Gastrocnemius medialis (tissue), 4 donors: ENCODE data around the gene ECEL1. TPM values are rescaled to one million over a fixed set of nuclear protein-coding genes. Genes with fewer than 3 reads are reported as not detected.

ENCODE experiments used
- ATAC-seq, 2 donors: fragments of 150-250 bp; one replicate each; pipeline ENCODE4 v1.9.1; 2016
- DNase-seq, 2 donors: peaks; one replicate each; pipeline ENCODE4 v3.0.0-alpha.2; 2019
- H3K27ac ChIP-seq, 4 donors: fragments of 200-600 bp; sonication (generic); 1 replicate in 1 of 4; 2 replicates in 3 of 4; pipeline ENCODE4 v1.5.1; 2016 to 2018; ENCODE audit warnings: mild to moderate bottlenecking in 2 of 4, moderate library complexity in 1 of 4
- H3K27me3 ChIP-seq, 3 donors: fragments of 200-600 bp; sonication (generic) in 2 of 3; 1 replicate in 1 of 3; 2 replicates in 2 of 3; pipeline versions ENCODE4 v1.5.1 to v1.6.0; 2016 to 2019; ENCODE audit warnings: mild to moderate bottlenecking in 1 of 3, moderate library complexity in 1 of 3
- H3K36me3 ChIP-seq, 2 donors: fragments of 200-600 bp; sonication (generic) in 1 of 2; one replicate each; pipeline ENCODE4 v1.5.1; 2017 to 2018
- H3K4me1 ChIP-seq, 2 donors: fragments of 200-600 bp; sonication (generic) in 1 of 2; one replicate each; pipeline ENCODE4 v1.5.1; 2016 to 2017; ENCODE audit warnings: mild to moderate bottlenecking in 2 of 2
- H3K4me3 ChIP-seq, 4 donors: fragments of 200-600 bp; sonication (generic) in 3 of 4; 1 replicate in 1 of 4; 2 replicates in 3 of 4; pipeline ENCODE4 v1.5.1; 2016 to 2019; ENCODE audit warnings: mild to moderate bottlenecking in 2 of 4
- H3K9me3 ChIP-seq, 3 donors: fragments of 200-600 bp; sonication (generic) in 2 of 3; 1 replicate in 1 of 3; 2 replicates in 2 of 3; pipeline ENCODE4 v1.5.1; 2016 to 2019
- CTCF ChIP-seq, 5 experiments: fragments of 450-650 bp in 3 of 5; fragments of 200-600 bp in 2 of 5; sonication (generic) in 2 of 5; IDR thresholded peaks in 4 of 5; conservative IDR thresholded peaks in 1 of 5; 1 replicate in 4 of 5; 2 replicates in 1 of 5; pipeline ENCODE4 v1.5.1; 2016 to 2019; ENCODE audit warnings: antibody characterized with exemption in 5 of 5, mild to moderate bottlenecking in 3 of 5, moderate library complexity in 3 of 5
- POLR2A ChIP-seq, 2 donors: fragments of 450-650 bp; IDR thresholded peaks; one replicate each; pipeline ENCODE4 v1.6.1; 2017; ENCODE audit warnings: antibody characterized with exemption in 2 of 2, mild to moderate bottlenecking in 2 of 2, moderate library complexity in 2 of 2
- in situ Hi-C, 4 donors: fragments of 200-750 bp; cut with MboI; loops; one replicate each; pipeline versions ENCODE4 v1.15.0 to v1.8.0; 2017; ENCODE audit warnings: low sequenced_read_pairs in 4 of 4
- intact Hi-C: fragments of 100-400 bp; cut with DNase I; formaldehyde crosslinking; loops from one replicate; pipeline ENCODE4 v1.15.1; 2023; ENCODE audit warnings: low total_unique reads
- total RNA-seq, 4 donors: library from RNA; depleted of rRNA; stranded (reverse); fragments of >200 nt; gene quantifications; one replicate each; pipeline versions ENCODE4 v1.1.0 to v1.2.3, GENCODE V29; 2016

ECEL1 gene
- total RNA-seq, 4 donors from 2014 or later, result 0.51 to 1.5 (median 0.55) TPM; not detected in 1

GRCh38 chr2:232490221-232491138 lies 2.8 kb upstream of the ECEL1 start:
- Histone ChIP-seq H3K36me3 (no peaks in the 10 kb centered on the region), H3K27me3 (peaks cover 16 to 21% (median 20%) of the 10 kb centered on the region in 3 donors), H3K27ac (no peak overlapping the region), H3K9me3 (no peaks in the 10 kb centered on the region), H3K4me1 (no peaks in the 10 kb centered on the region), H3K4me3 (no peak overlapping the region)
- no peak for TF ChIP-seq CTCF (IDR thresholded peaks at IDR 0.05 in 4 of 5, conservative IDR thresholded peaks at IDR 0.05 in 1 of 5)
- no peak for TF ChIP-seq POLR2A (IDR thresholded peaks at IDR 0.05)
- intact Hi-C loops (no loop called here), in situ Hi-C loops (no loop called here)
- DNase-seq, result no peak
- no peak for ATAC-seq

- ATAC-seq (no peak), DNase-seq (no peak)
- Histone ChIP-seq H3K4me1 (no peaks in the 10 kb centered on the region), H3K27me3 (peaks cover 24 to 29% (median 28%) of the 10 kb centered on the region in 3 donors), H3K27ac (no peak overlapping the region), H3K4me3 (no peak overlapping the region), H3K36me3 (no peaks in the 10 kb centered on the region), H3K9me3 (no peaks in the 10 kb centered on the region)
- TF ChIP-seq POLR2A (IDR thresholded peaks at IDR 0.05) (no peak), CTCF (IDR thresholded peaks at IDR 0.05 in 4 of 5, conservative IDR thresholded peaks at IDR 0.05 in 1 of 5) (no peak)
- in situ Hi-C loops, result no loop called here
- intact Hi-C loops, result no loop called here
These were observed 2.0 kb upstream of the ECEL1 start for GRCh38 chr2:232489516-232490220.

GRCh38 chr2:232488721-232489300 lies 1.2 kb upstream of the ECEL1 start:
- H3K9me3 ChIP-seq, result no peaks in the 10 kb centered on the region
- no peaks in the 10 kb centered on the region for H3K4me1 ChIP-seq
- no peak overlapping the region for H3K4me3 ChIP-seq
- in situ Hi-C loops (no loop called here), intact Hi-C loops (no loop called here)
- H3K27ac ChIP-seq, result no peak overlapping the region
- ATAC-seq (no peak), DNase-seq (no peak)
- H3K36me3 ChIP-seq, result no peaks in the 10 kb centered on the region
- TF ChIP-seq CTCF (IDR thresholded peaks at IDR 0.05 in 4 of 5, conservative IDR thresholded peaks at IDR 0.05 in 1 of 5), result no peak
- no peak for TF ChIP-seq POLR2A (IDR thresholded peaks at IDR 0.05)
- peaks cover 31 to 38% (median 36%) of the 10 kb centered on the region in 3 donors for H3K27me3 ChIP-seq

- Histone ChIP-seq H3K36me3 (no peaks in the 10 kb centered on the region), H3K9me3 (no peaks in the 10 kb centered on the region), H3K27ac (no peak overlapping the region), H3K27me3 (peaks cover 31 to 41% (median 36%) of the 10 kb centered on the region in 3 donors), H3K4me3 (no peak overlapping the region), H3K4me1 (no peaks in the 10 kb centered on the region)
- intact Hi-C loops, result no loop called here
- TF ChIP-seq POLR2A (IDR thresholded peaks at IDR 0.05) (no peak), CTCF (IDR thresholded peaks at IDR 0.05 in 4 of 5, conservative IDR thresholded peaks at IDR 0.05 in 1 of 5) (no peak)
- no peak for DNase-seq
- no peak for ATAC-seq
- in situ Hi-C loops, result no loop called here
These were observed 570 bp upstream of the ECEL1 start for GRCh38 chr2:232488097-232488711.
